Measurements from ENCODE around the gene CCR5AS.
"Not testable (repeated sequence)": the region's sequence is repeated elsewhere in the genome, so short reads cannot be mapped to it uniquely, and the experiment has no call there.

The CCR5AS gene

GRCh38 chr3:46406788-46407611, at the start of gene CCR5AS, which contains the start of gene CCRL2:
Gene CCR5AS, minus strand, starts transcription at chr3:46407066.
Gene CCRL2, plus strand, starts transcription at chr3:46407259. Its CDS starts 821 bp downstream, at chr3:46408080.
- DNase-seq (ENCODE audit: low read depth), result peak; percentile 5

GRCh38 chr3:46456118-46456517, 49.3 kb upstream of the CCR5AS start:
- no peak for DNase-seq (ENCODE audit: low read depth)

- no peak for DNase-seq (ENCODE audit: low read depth)
These were observed 48.6 kb upstream of the CCR5AS start for GRCh38 chr3:46455231-46456115.

- DNase-seq (ENCODE audit: low read depth), result no peak
These were observed 47.7 kb upstream of the CCR5AS start for GRCh38 chr3:46454606-46455005.

- DNase-seq (ENCODE audit: low read depth), result no peak
These were observed 47.3 kb upstream of the CCR5AS start for GRCh38 chr3:46454209-46454595.

GRCh38 chr3:46453526-46454208, 46.8 kb upstream of the CCR5AS start:
- no peak for DNase-seq (ENCODE audit: low read depth)

- DNase-seq (ENCODE audit: low read depth), result no peak
These were observed 43.1 kb upstream of the CCR5AS start for GRCh38 chr3:46449755-46450552.

GRCh38 chr3:46448721-46449120, 41.9 kb upstream of the CCR5AS start:
- no peak for DNase-seq (ENCODE audit: low read depth)

- DNase-seq (ENCODE audit: low read depth), result no peak
These were observed 40.5 kb upstream of the CCR5AS start for GRCh38 chr3:46447228-46447985.

GRCh38 chr3:46442576-46443530, 36.0 kb upstream of the CCR5AS start:
- DNase-seq (ENCODE audit: low read depth), result no peak

- no peak for DNase-seq (ENCODE audit: low read depth)
These were observed 33.8 kb upstream of the CCR5AS start for GRCh38 chr3:46440531-46441294.

- DNase-seq (ENCODE audit: low read depth), result no peak
These were observed 32.0 kb upstream of the CCR5AS start for GRCh38 chr3:46438831-46439230.

GRCh38 chr3:46435081-46435726, 28.3 kb upstream of the CCR5AS start:
- DNase-seq (ENCODE audit: low read depth), result no peak

- DNase-seq (ENCODE audit: low read depth), result no peak
These were observed 27.0 kb upstream of the CCR5AS start for GRCh38 chr3:46433841-46434240.

- DNase-seq (ENCODE audit: low read depth), result not testable (repeated sequence)
These were observed 26.3 kb upstream of the CCR5AS start for GRCh38 chr3:46433118-46433517.

- not testable (repeated sequence) for DNase-seq (ENCODE audit: low read depth)
These were observed 25.0 kb upstream of the CCR5AS start for GRCh38 chr3:46431905-46432304.

- not testable (repeated sequence) for DNase-seq (ENCODE audit: low read depth)
These were observed 24.0 kb upstream of the CCR5AS start for GRCh38 chr3:46430879-46431278.

GRCh38 chr3:46429671-46430070, 22.8 kb upstream of the CCR5AS start:
- DNase-seq (ENCODE audit: low read depth), result no peak
